ENCODE results near the gene WASHC3. TPM values are rescaled to one million over a fixed set of nuclear protein-coding genes. Genes with fewer than 3 reads are reported as not detected.

The WASHC3 gene
- polyA plus RNA-seq, 12 donors, result 33.9 to 72.1 (median 42.7) TPM; not detected in 1

DNA sequence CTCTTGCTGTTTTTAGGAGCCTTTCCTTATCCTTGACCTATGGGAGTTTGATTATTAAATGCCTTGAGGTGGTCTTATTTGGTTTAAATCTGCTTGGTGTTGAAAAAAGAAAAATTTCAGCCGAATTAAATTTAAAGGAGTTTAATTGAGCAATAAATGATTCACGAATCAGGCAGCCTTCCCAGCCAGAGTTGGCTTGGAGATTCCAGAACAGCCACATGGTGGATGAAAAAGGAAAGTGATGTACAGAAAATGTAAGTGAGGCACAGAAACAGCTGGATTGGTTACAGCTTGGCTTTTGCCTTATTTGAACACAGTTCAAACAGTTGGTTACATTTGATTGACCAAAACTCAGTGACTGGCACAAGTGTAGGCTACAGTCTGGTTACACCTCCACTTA is 69.7 kb downstream of the WASHC3 start:
- no peak for DNase-seq

- no peak for DNase-seq
Measured at GRCh38 chr12:101982307-101982706, 79.5 kb downstream of the WASHC3 start.

- DNase-seq, result no peak
Measured at GRCh38 chr12:101981868-101982267, 79.9 kb downstream of the WASHC3 start.

DNA sequence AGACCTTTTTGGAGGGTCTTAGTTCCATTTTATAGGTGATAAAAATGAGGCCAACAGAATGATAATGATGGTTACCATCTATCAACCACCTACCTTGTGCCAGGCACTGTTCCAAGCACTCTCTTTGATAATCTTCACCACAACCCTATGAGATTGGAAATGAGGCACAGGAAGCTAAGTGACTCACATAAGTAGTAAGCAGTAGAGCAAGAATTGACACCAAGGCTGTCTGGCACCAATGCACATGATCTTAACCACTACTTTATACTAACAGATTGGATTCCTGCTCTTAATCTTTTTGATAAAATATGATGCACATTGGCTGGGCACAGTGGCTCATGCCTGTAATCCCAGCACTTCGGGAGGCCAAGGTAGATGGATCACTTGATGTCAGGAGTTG is 93.0 kb downstream of the WASHC3 start:
- no peak for DNase-seq

GRCh38 chr12:101967506-101967905 is 94.3 kb downstream of the WASHC3 start:
- DNase-seq, result no peak

DNA sequence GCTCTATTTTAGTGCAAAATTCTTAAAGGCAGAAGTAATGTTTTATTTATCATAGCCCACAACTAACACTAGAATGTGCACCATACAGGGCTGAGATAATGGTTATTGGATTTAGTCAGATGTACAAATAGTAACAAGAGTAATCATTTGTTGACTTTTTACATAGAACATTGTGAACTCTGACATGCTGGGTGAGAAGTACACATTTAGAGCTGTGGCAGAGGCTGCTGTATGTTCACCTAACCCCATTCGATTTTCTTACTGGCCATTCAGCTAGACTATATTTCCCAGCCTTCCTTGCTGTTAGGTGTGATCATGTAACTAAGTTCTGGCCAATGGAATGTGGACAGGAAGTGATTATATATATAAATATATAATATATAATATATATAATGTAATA is 95.3 kb downstream of the WASHC3 start:
- no peak for DNase-seq

GRCh38 chr12:101963697-101964096 is 98.1 kb downstream of the WASHC3 start:
- no peak for DNase-seq

Other genes starting within 250 kb of the WASHC3 start
- gene GNPTAB, start 231.0 kb downstream of the WASHC3 start, polyA plus RNA-seq (ENCODE audit: insufficient read length in 12 of 12), result 10 to 100 TPM in 11 of 12 donors, not detected in 1; 14.7 to 36.5 (median 19.9) TPM
- 1 to 10 TPM in 11 of 12 donors, not detected in 1; 2.4 to 9.4 (median 4.1) TPM for gene DRAM1, start 184.4 kb downstream of the WASHC3 start, polyA plus RNA-seq (ENCODE audit: insufficient read length in 12 of 12)
- 10 to 100 TPM in 11 of 12 donors, not detected in 1; 15.7 to 25.9 (median 20.1) TPM for gene NUP37, start 58.1 kb upstream of the WASHC3 start, polyA plus RNA-seq (ENCODE audit: insufficient read length in 12 of 12)
- gene PARPBP, start 58.2 kb upstream of the WASHC3 start, polyA plus RNA-seq (ENCODE audit: insufficient read length in 12 of 12), result 10 to 100 TPM in 1 of 12 donors, 1 to 10 TPM in 10, not detected in 1; 4.0 to 18.4 (median 7.9) TPM
- gene PMCH, start 135.8 kb upstream of the WASHC3 start, polyA plus RNA-seq (ENCODE audit: insufficient read length in 12 of 12), result under 1 TPM in 5 of 12 donors, not detected in 7; 0.41 to 0.70 (median 0.52) TPM

Measured in muscle of arm (tissue), 12 donors.